GM23248 (cell line): ENCODE data around the gene FAM110D. TPM values are rescaled to one million over a fixed set of nuclear protein-coding genes. Genes with fewer than 3 reads are reported as not detected.

Experiments used
- DNase-seq: peaks from one replicate; pipeline ENCODE4 v3.0.0-alpha.2; 2015
- H2AFZ ChIP-seq: fragments of 200-600 bp; sonication (generic); 2 replicates; pipeline ENCODE4 v1.6.1; 2016; ENCODE audit warnings: antibody characterized with exemption
- H3F3A ChIP-seq: fragments of 200-600 bp; sonication (generic); 2 replicates; pipeline ENCODE4 v1.6.1; 2016; ENCODE audit warnings: mild to moderate bottlenecking, antibody characterized with exemption, mixed run types; ENCODE audit not compliant: insufficient read depth
- H3K27ac ChIP-seq: fragments of 200-600 bp; sonication (generic); 2 replicates; pipeline ENCODE4 v1.5.1; 2016; ENCODE audit warnings: mild to moderate bottlenecking
- H3K27me3 ChIP-seq: fragments of 200-600 bp; sonication (generic); replicated peaks from 2 replicates; pipeline ENCODE4 v1.6.1; 2016; ENCODE audit warnings: mild to moderate bottlenecking; ENCODE audit not compliant: insufficient read depth
- H3K36me3 ChIP-seq: fragments of 200-600 bp; sonication (generic); 2 replicates; pipeline ENCODE4 v1.6.1; 2016; ENCODE audit warnings: low read depth, mild to moderate bottlenecking
- H3K4me1 ChIP-seq: fragments of 200-600 bp; sonication (generic); 2 replicates; pipeline ENCODE4 v1.6.1; 2016; ENCODE audit warnings: mild to moderate bottlenecking; ENCODE audit not compliant: insufficient read depth
- H3K4me2 ChIP-seq: fragments of 200-600 bp; sonication (generic); one replicate; pipeline ENCODE4 v1.6.1; 2016; ENCODE audit warnings: mild to moderate bottlenecking; ENCODE audit not compliant: unreplicated experiment
- H3K4me3 ChIP-seq: fragments of 200-600 bp; sonication (generic); 2 replicates; pipeline ENCODE4 v1.5.1; 2016; ENCODE audit warnings: mild to moderate bottlenecking
- H3K79me2 ChIP-seq: fragments of 200-600 bp; sonication (generic); 2 replicates; pipeline ENCODE4 v1.6.1; 2016; ENCODE audit warnings: mild to moderate bottlenecking; ENCODE audit not compliant: insufficient read depth
- H3K9ac ChIP-seq: fragments of 200-600 bp; sonication (generic); 2 replicates; pipeline ENCODE4 v1.6.1; 2016; ENCODE audit warnings: mild to moderate bottlenecking
- H3K9me2 ChIP-seq: fragments of 200-600 bp; sonication (generic); 2 replicates; pipeline ENCODE4 v1.6.1; 2016; ENCODE audit warnings: mixed run types, mild to moderate bottlenecking, moderate library complexity; ENCODE audit not compliant: insufficient read depth
- H3K9me3 ChIP-seq: fragments of 200-600 bp; sonication (generic); one replicate; pipeline ENCODE4 v1.6.1; 2017; ENCODE audit warnings: low read depth
- H4K20me1 ChIP-seq: fragments of 200-600 bp; sonication (generic); 2 replicates; pipeline ENCODE4 v1.6.0; 2016; ENCODE audit not compliant: insufficient read depth
- EZH2 ChIP-seq: fragments of 200-600 bp; sonication (generic); IDR thresholded peaks from 2 replicates; pipeline ENCODE4 v1.6.1; 2018; ENCODE audit warnings: antibody characterized with exemption, mild to moderate bottlenecking; ENCODE audit not compliant: insufficient read depth, poor library complexity, severe bottlenecking
- EZH2phosphoT487 ChIP-seq: fragments of 200-600 bp; sonication (generic); IDR thresholded peaks from 2 replicates; pipeline ENCODE4 v1.6.1; 2018; ENCODE audit warnings: antibody characterized with exemption, moderate library complexity, mild to moderate bottlenecking, low read depth; ENCODE audit not compliant: insufficient read depth
- WGBS, 2 experiments: methylation state at CpG; one replicate each; pipeline ENCODE4 v1.1.6; 2015 to 2017; ENCODE audit warnings: low lambda C conversion rate in 2 of 2, low coverage in 1 of 2; ENCODE audit errors: missing lambda C conversion rate in 2 of 2; 5-methylcytosine and 5-hydroxymethylcytosine counted together
- in situ Hi-C: fragments of 300-500 bp; cut with MboI; formaldehyde crosslinking; loops from 2 replicates; pipeline ENCODE4 v1.15.0; 2020
- polyA plus RNA-seq: library from polyadenylated mRNA; unstranded; fragments of >200 nt; fragmentation: Nextera tagmentation; extraction: Ambion mirVana; gene quantifications from 2 replicates; pipeline ENCODE4 v1.2.1, GENCODE V29; 2016
- total RNA-seq: library from RNA; depleted of rRNA; stranded (reverse); fragments of >200 nt; shearing (Covaris generic); gene quantifications from 2 replicates; pipeline ENCODE4 v1.2.3, GENCODE V29; 2014

Gene FAM110D
- total and polyA plus RNA-seq, 2 experiments from 2014 or later = not detected

DNA sequence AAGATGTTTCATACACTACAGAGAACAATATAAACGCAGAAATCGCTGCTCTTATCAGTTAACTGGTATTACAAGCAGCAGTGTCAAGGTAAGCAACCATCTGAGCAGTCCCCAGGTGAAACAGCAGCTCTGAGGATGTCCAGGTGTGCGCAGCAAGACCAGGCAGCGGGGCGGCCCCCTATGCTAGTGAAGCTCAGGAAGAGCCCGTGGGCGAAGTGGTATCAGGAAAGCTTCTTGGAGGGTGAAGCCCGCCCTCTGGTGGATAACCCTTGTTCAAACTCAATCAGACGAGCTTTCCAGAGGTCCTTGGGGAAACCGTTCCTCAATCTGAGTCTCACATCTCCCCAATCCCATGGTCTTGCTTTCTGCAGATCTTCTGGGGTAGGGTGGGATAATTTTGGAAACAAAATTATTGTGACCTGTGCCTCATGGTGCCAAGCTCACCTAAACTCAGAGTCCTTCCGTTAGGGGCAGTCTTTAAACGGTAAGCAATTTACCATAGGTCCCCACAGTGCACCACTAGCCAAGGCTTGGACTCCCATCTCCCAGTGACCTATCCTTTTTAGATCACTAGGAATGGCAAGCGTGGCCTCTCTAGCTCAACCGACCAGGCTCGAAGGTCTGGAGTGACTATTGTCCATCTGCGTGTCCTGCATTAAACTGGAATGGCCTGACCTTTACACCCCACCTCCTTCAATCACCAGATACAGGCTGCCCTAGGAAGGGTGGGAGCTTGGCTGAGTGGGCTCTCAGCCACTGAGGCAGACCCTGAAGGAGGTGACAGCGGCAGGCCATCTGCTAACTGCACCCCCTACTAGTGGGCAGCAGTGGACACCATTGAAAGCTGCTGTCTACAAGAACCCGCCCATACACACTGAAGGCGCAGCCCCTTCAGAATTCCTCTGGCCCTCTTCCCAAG lies 13.6 kb upstream of the FAM110D start:
- H3K79me2 ChIP-seq = no peaks in the 10 kb centered on the region
- H3K27me3 ChIP-seq = peaks cover 23% of the 10 kb centered on the region
- no peaks in the 10 kb centered on the region for H3K36me3 ChIP-seq
- peak overlapping the region; percentile 68 for H2AFZ ChIP-seq
- peak overlapping the region; percentile 47 for H3K4me2 ChIP-seq
- no peaks in the 10 kb centered on the region for H3K4me1 ChIP-seq
- H3K27ac ChIP-seq = no peak overlapping the region
- DNase-seq = peak; percentile 89
- no peaks in the 10 kb centered on the region for H3F3A ChIP-seq
- WGBS, 2 experiments = 19% methylated on average over 19 of the region's 19 CpGs
- in situ Hi-C loops = no loop called here
- H3K9me2 ChIP-seq = no peaks in the 10 kb centered on the region
- TF ChIP-seq EZH2phosphoT487 = no peak
- no peak for TF ChIP-seq EZH2
- no peak overlapping the region for H3K4me3 ChIP-seq
- no peaks in the 10 kb centered on the region for H4K20me1 ChIP-seq
- no peaks in the 10 kb centered on the region for H3K9me3 ChIP-seq
- H3K9ac ChIP-seq = no peak overlapping the region

DNA sequence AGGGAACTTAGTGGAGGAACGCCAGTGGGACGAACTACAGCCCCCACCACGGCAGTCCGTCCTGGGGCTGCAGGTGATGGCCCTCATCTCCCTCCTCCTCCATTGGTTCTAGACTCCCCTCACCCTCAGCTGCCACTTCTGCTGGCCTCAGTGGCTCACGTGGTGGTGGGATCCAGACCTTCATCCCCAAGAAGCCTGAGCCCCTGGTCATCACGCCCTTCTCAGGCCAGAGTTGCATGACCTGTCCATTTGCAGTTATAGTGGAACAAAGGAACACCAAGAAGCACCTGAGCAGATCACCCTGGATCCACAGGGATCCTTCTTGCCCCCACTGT lies 13.0 kb upstream of the FAM110D start:
- Histone ChIP-seq H2AFZ (no peak overlapping the region), H3K4me3 (no peak overlapping the region), H3K9me2 (no peaks in the 10 kb centered on the region), H3K9me3 (no peaks in the 10 kb centered on the region), H3K27me3 (peaks cover 29% of the 10 kb centered on the region), H3K4me1 (no peaks in the 10 kb centered on the region), H3K4me2 (no peak overlapping the region), H4K20me1 (no peaks in the 10 kb centered on the region), H3F3A (no peaks in the 10 kb centered on the region), H3K36me3 (no peaks in the 10 kb centered on the region), H3K79me2 (no peaks in the 10 kb centered on the region), H3K27ac (no peak overlapping the region), H3K9ac (no peak overlapping the region)
- WGBS, 2 experiments = 2 to 5% methylated on average over 6 of the region's 6 CpGs
- in situ Hi-C loops = no loop called here
- DNase-seq = no peak
- no peak for TF ChIP-seq EZH2phosphoT487
- TF ChIP-seq EZH2 = no peak

DNA sequence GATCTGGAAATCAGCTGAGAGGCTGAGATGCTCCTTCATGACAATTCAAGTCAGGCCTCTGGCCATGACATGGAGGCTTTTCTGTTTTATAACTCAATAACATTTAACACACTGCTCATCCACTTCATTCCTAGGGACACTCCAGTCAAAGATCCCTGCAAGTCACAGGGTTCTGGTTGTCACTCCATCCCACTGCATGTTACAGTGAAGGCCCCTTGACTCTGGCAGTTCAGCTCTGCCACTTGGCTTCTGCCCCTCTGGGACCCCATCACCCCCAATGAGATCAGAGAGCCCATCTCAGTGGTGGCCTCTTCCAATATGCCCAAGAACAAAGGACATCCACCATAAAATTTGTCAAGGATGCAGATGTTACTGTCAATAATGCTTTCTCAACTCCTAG lies 10.0 kb upstream of the FAM110D start:
- Histone ChIP-seq H3K9me2 (no peaks in the 10 kb centered on the region), H3K4me3 (no peak overlapping the region), H3K4me2 (no peak overlapping the region), H2AFZ (no peak overlapping the region), H3K4me1 (no peaks in the 10 kb centered on the region), H3K79me2 (no peaks in the 10 kb centered on the region), H3K27me3 (peaks cover 47% of the 10 kb centered on the region), H3K36me3 (no peaks in the 10 kb centered on the region), H3K9ac (no peak overlapping the region), H3F3A (no peaks in the 10 kb centered on the region), H4K20me1 (no peaks in the 10 kb centered on the region), H3K9me3 (no peaks in the 10 kb centered on the region), H3K27ac (no peak overlapping the region)
- no peak for DNase-seq
- no peak for TF ChIP-seq EZH2phosphoT487
- no peak for TF ChIP-seq EZH2
- in situ Hi-C loops = no loop called here

DNA sequence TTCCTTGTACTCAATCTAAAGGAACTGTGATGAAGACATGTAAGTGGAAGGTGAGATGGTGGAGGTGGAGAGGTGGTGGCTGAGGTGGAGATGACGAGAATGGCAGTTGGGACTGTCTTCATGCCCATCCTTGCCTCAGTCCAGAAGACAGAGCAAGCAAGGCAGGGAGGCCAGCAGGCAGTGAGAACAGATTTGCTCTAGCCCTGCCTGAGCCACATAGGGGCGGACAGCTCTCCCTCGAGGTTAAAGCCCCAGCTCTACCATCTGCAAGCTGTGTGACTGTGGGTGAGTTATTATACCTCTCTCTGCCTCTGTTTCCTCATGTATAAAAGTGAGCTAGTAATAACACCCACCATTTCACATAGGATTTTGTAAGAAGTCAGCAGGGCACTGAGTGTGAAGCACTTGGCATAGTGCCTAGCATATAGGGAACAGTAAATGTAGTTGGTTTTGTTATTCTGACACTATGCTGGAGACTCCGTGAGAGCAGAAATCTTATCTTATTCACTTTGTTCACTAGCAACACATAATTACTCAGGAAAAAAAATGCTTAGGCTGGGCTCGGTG lies 4.8 kb upstream of the FAM110D start:
- no peaks in the 10 kb centered on the region for H3K9me2 ChIP-seq
- in situ Hi-C loops = no loop called here
- no peaks in the 10 kb centered on the region for H3F3A ChIP-seq
- WGBS, 2 experiments = 43 to 45% methylated on average over 5 of the region's 5 CpGs
- no peaks in the 10 kb centered on the region for H3K9me3 ChIP-seq
- peaks cover 32% of the 10 kb centered on the region for H3K27me3 ChIP-seq
- DNase-seq = no peak
- H3K36me3 ChIP-seq = no peaks in the 10 kb centered on the region
- no peak for TF ChIP-seq EZH2phosphoT487
- no peak for TF ChIP-seq EZH2
- no peak overlapping the region for H3K9ac ChIP-seq
- no peaks in the 10 kb centered on the region for H3K4me1 ChIP-seq
- no peak overlapping the region for H2AFZ ChIP-seq
- H3K4me3 ChIP-seq = no peak overlapping the region
- no peaks in the 10 kb centered on the region for H4K20me1 ChIP-seq
- H3K27ac ChIP-seq = no peak overlapping the region
- no peak overlapping the region for H3K4me2 ChIP-seq
- H3K79me2 ChIP-seq = no peaks in the 10 kb centered on the region
